H1 (cell line): ENCODE results near the gene ZNF652. TPM values are rescaled to one million over a fixed set of nuclear protein-coding genes. Genes with fewer than 3 reads are reported as not detected.

Experiments
- CHD7 ChIP-seq: fragments of 300-600 bp; sonication (generic); IDR thresholded peaks from 2 replicates; pipeline ENCODE4 v1.7.1; 2012; ENCODE audit warnings: low read length, moderate library complexity, mild to moderate bottlenecking, inconsistent platforms; ENCODE audit not compliant: insufficient replicate concordance
- GABPA ChIP-seq: IDR thresholded peaks from 2 replicates; pipeline ENCODE4 v1.6.1; 2011; ENCODE audit warnings: mild to moderate bottlenecking, low read length, moderate library complexity, borderline replicate concordance; ENCODE audit not compliant: insufficient read depth
- HDAC2 ChIP-seq, 2 experiments: fragments of 300-600 bp in 1 of 2; sonication (generic) in 1 of 2; IDR thresholded peaks; 2 replicates each; pipeline ENCODE4 v1.6.1; 2011 to 2012; ENCODE audit warnings: low read depth in 2 of 2, low read length in 2 of 2, mild to moderate bottlenecking in 2 of 2, moderate library complexity in 2 of 2, borderline replicate concordance in 1 of 2, inconsistent platforms in 1 of 2
- MAX ChIP-seq: IDR thresholded peaks from 2 replicates; pipeline ENCODE4 v1.6.1; 2012; ENCODE audit warnings: inconsistent platforms
- SIN3A ChIP-seq, 2 experiments: IDR thresholded peaks in 1 of 2; conservative IDR thresholded peaks in 1 of 2; 2 replicates each; pipeline ENCODE4 v1.6.1; 2011 to 2012; ENCODE audit warnings: low read length in 2 of 2, improper control_type of control experiment in 1 of 2, low read depth in 1 of 2, mild to moderate bottlenecking in 1 of 2
- SP2 ChIP-seq: IDR thresholded peaks from 2 replicates; pipeline ENCODE4 v1.6.1; 2012; ENCODE audit warnings: mild to moderate bottlenecking, low read length, inconsistent platforms
- SUZ12 ChIP-seq: fragments of 200-600 bp; sonication (generic); IDR thresholded peaks from 2 replicates; pipeline ENCODE4 v1.6.1; 2012; ENCODE audit warnings: mild to moderate bottlenecking, inconsistent platforms, low read length, moderate library complexity, mixed read lengths
- TAF1 ChIP-seq: IDR thresholded peaks from 2 replicates; pipeline ENCODE4 v1.6.1; 2011; ENCODE audit warnings: mild to moderate bottlenecking, low read depth, low read length
- YY1 ChIP-seq: IDR thresholded peaks from 2 replicates; pipeline ENCODE4 v1.6.1; 2011; ENCODE audit warnings: low read depth, mild to moderate bottlenecking, low read length
- polyA plus RNA-seq, 7 experiments: library from polyadenylated mRNA; depleted of rRNA in 3 of 7; stranded (reverse) in 5 of 7; unstranded in 2 of 7; fragments of >200 nt in 5 of 7; fragments of 200-250 nt in 2 of 7; gene quantifications; 1 replicate in 5 of 7; 2 replicates in 1 of 7; 4 replicates in 1 of 7; pipeline versions ENCODE4 v1.2.1 to v1.2.3, GENCODE V29; 2011 to 2013; ENCODE audit warnings: missing spikeins in 2 of 7, mixed read lengths in 2 of 7
- total RNA-seq: library from RNA; stranded (reverse); fragmentation: NEBNext Ultra II Directional; extraction: Animal tissue kit (Norgen Biotek cat#: 25700); gene quantifications from 2 replicates; pipeline ENCODE4 v1.2.1, GENCODE V29; 2021

The ZNF652 gene
- total and polyA plus RNA-seq, 2 of the 8 experiments (the other 6 are each of a cell fraction or from before 2014, with no cell fraction given), result 13.5 to 39.6 TPM

DNA sequence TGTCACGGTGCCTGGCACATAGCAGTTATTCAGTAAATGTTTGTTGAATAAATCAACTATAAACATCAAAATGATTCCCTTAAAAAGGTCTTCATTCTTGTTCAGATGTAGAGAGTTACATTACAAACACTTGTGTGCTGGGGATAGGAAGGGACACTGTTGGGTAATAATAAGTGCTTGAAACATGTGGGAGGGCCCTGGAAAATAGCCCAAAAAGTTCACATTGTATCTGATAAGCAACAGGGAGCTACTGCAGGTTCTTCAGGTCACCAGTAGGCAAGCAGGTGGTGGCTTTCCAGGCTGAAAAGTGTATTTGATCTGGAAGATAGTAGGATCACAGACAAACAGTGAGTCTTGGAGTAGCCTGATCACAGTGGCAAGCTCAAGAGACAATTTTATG, 19.0 kb upstream of the ZNF652 start (continued):
- TF ChIP-seq CHD7 (no peak), SP2 (no peak), MAX (no peak), HDAC2 (IDR thresholded peaks at IDR 0.05; ENCODE audit: borderline replicate concordance in 1 of 2, low read depth in 2 of 2, low read length in 2 of 2) (no peak), GABPA (no peak), SIN3A (conservative IDR thresholded peaks at IDR 0.05 in 1 of 2, IDR thresholded peaks at IDR 0.05 in 1 of 2; ENCODE audit: low read depth in 1 of 2, low read length in 2 of 2) (no peak), TAF1 (no peak), YY1 (no peak), SUZ12 (no peak)
- TF ChIP-seq, all 59 proteins: peak for 0
